ENCODE measurements around the gene ERMN.

DNA sequence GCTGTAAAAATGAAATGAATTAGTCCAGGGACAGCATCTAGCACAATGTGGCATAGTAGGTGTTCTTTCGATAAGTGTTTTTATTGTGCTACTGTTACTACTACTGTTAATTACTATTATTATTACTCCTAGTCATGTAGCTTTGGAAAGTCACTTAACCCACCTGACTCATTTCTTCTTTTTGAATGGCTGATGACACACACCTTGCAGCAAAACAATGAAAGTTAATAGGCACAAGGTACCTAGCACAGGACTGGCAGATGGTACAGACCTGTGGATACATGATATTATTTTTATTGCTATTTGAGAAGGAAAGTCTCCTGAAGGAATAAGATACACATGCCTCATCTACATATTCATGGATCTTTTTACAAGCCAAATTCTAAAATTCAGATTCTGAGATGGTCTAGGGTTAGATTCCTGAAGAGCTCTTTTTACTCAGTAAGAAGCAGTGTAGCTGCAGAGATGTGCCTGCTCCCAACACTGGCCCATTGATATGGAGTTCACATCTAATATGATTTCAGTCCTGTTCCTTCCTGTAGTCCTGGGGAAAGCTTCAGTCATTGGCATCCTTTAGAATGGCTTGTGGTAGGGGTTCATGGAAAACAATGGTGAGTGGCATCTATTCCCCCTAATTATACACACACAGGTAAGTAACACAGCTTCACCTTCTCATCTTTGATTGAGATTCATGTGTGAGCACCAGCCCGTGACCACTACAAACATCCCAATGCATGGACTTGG, 7.9 kb upstream of the ERMN start:
- TF ChIP-seq, protein P1, sequence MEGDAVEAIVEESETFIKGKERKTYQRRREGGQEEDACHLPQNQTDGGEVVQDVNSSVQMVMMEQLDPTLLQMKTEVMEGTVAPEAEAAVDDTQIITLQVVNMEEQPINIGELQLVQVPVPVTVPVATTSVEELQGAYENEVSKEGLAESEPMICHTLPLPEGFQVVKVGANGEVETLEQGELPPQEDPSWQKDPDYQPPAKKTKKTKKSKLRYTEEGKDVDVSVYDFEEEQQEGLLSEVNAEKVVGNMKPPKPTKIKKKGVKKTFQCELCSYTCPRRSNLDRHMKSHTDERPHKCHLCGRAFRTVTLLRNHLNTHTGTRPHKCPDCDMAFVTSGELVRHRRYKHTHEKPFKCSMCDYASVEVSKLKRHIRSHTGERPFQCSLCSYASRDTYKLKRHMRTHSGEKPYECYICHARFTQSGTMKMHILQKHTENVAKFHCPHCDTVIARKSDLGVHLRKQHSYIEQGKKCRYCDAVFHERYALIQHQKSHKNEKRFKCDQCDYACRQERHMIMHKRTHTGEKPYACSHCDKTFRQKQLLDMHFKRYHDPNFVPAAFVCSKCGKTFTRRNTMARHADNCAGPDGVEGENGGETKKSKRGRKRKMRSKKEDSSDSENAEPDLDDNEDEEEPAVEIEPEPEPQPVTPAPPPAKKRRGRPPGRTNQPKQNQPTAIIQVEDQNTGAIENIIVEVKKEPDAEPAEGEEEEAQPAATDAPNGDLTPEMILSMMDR (IDR thresholded peaks at IDR 0.05): no peak
- TF ChIP-seq POLR2A (IDR thresholded peaks at IDR 0.05) (no peak), EP300 (IDR thresholded peaks at IDR 0.05) (no peak)
